IMR-90 (cell line): ENCODE data around the gene KYNU. TPM values are rescaled to one million over a fixed set of nuclear protein-coding genes. Genes with fewer than 3 reads are reported as not detected.

Experiments used
- ATAC-seq: fragments of 200-7000 bp; cut with Tn5 transposase; 2 replicates; pipeline ENCODE4 v1.9.1; 2020; ENCODE audit warnings: low read depth, mild to moderate bottlenecking, moderate library complexity
- BruUV-seq: library from RNA; stranded (reverse); fragments of 400-500 nt; replicated peaks from 2 replicates; lab custom pipeline; 2021; lab: Mats Ljungman, UMichigan
- CTCF ChIA-PET: fragments of 300-600 bp; formaldehyde crosslinking; extraction: SDS; loops from one replicate; lab custom pipeline; 2021; ENCODE audit warnings: antibody characterized with exemption; lab: Yijun Ruan, JAX
- POLR2A ChIA-PET: fragments of 300-600 bp; sonication (Branson Sonifier 250); formaldehyde crosslinking; loops from one replicate; lab custom pipeline; 2022; ENCODE audit warnings: antibody characterized with exemption; ENCODE audit not compliant: unreplicated experiment; lab: Charles Lee
- DNase-seq: peaks from one replicate; pipeline ENCODE4 v3.0.0; 2013
- H2AFZ ChIP-seq: replicated peaks from 2 replicates; pipeline ENCODE3; 2013; ENCODE audit warnings: low read length, mild to moderate bottlenecking; ENCODE audit not compliant: poor library complexity
- H2AK5ac ChIP-seq: 2 replicates; pipeline ENCODE4 v1.6.1; 2013; ENCODE audit warnings: low read depth, low read length, inconsistent platforms
- H2AK9ac ChIP-seq: replicated peaks from 2 replicates; pipeline ENCODE3; 2013; ENCODE audit warnings: mild to moderate bottlenecking, low read depth, low read length, moderate library complexity; ENCODE audit not compliant: poor library complexity
- H2BK120ac ChIP-seq: 2 replicates; pipeline ENCODE4 v1.6.1; 2013; ENCODE audit warnings: low read depth, low read length, inconsistent platforms
- H2BK15ac ChIP-seq: 3 replicates; pipeline ENCODE4 v1.6.1; 2013; ENCODE audit warnings: low read depth, low read length, inconsistent platforms
- H2BK20ac ChIP-seq: 2 replicates; pipeline ENCODE4 v1.6.1; 2013; ENCODE audit warnings: low read depth, mild to moderate bottlenecking, inconsistent platforms, low read length, moderate library complexity
- H2BK5ac ChIP-seq: 2 replicates; pipeline ENCODE4 v1.6.1; 2013; ENCODE audit warnings: mild to moderate bottlenecking, low read depth, low read length, inconsistent platforms; ENCODE audit not compliant: poor library complexity, severe bottlenecking
- H3K14ac ChIP-seq: replicated peaks from 2 replicates; pipeline ENCODE4 v1.6.1; 2013; ENCODE audit warnings: low read depth, low read length, inconsistent platforms
- H3K18ac ChIP-seq: 2 replicates; pipeline ENCODE4 v1.6.1; 2013; ENCODE audit warnings: low read depth, low read length, control low read depth
- H3K23ac ChIP-seq: 2 replicates; pipeline ENCODE4 v1.6.1; 2013; ENCODE audit warnings: low read depth, low read length, inconsistent platforms
- H3K27ac ChIP-seq: 2 replicates; pipeline ENCODE4 v1.5.1; 2013; ENCODE audit warnings: mild to moderate bottlenecking, control low read depth, low read length; ENCODE audit not compliant: insufficient read depth
- H3K27me3 ChIP-seq: 2 replicates; pipeline ENCODE4 v1.6.1; 2013; ENCODE audit warnings: low read length; ENCODE audit not compliant: control insufficient read depth, insufficient read depth
- H3K36me3 ChIP-seq: 2 replicates; pipeline ENCODE4 v1.6.1; 2013; ENCODE audit warnings: low read length, mixed read lengths; ENCODE audit not compliant: control insufficient read depth, insufficient read depth
- H3K4ac ChIP-seq: 2 replicates; pipeline ENCODE4 v1.6.1; 2013; ENCODE audit warnings: low read depth, low read length, inconsistent platforms
- H3K4me1 ChIP-seq: 2 replicates; pipeline ENCODE4 v1.6.1; 2013; ENCODE audit warnings: low read length, mixed read lengths; ENCODE audit not compliant: control insufficient read depth, insufficient read depth
- H3K4me2 ChIP-seq: 2 replicates; pipeline ENCODE4 v1.6.1; 2013; ENCODE audit warnings: low read depth, mild to moderate bottlenecking, control low read depth, low read length, moderate library complexity
- H3K4me3 ChIP-seq: 2 replicates; pipeline ENCODE4 v1.5.1; 2013; ENCODE audit warnings: low read depth, mild to moderate bottlenecking, control low read depth, low read length, moderate library complexity; ENCODE audit not compliant: insufficient read depth
- H3K56ac ChIP-seq: 2 replicates; pipeline ENCODE4 v1.6.1; 2013; ENCODE audit warnings: low read length, inconsistent platforms; ENCODE audit not compliant: insufficient read depth; ENCODE audit errors: extremely low read depth
- H3K79me1 ChIP-seq, 2 experiments: 2 replicates each; pipeline ENCODE4 v1.6.1; 2013; ENCODE audit warnings: low read length in 2 of 2, inconsistent platforms in 1 of 2, low read depth in 1 of 2
- H3K9ac ChIP-seq: 2 replicates; pipeline ENCODE4 v1.6.1; 2013; ENCODE audit warnings: low read depth, low read length, control low read depth
- H3K9me1 ChIP-seq: 2 replicates; pipeline ENCODE4 v1.6.1; 2013; ENCODE audit warnings: low read length, inconsistent platforms; ENCODE audit not compliant: insufficient read depth
- H3K9me3 ChIP-seq: 2 replicates; pipeline ENCODE4 v1.6.1; 2013; ENCODE audit warnings: low read length; ENCODE audit not compliant: control insufficient read depth, insufficient read depth
- H4K20me1 ChIP-seq: 2 replicates; pipeline ENCODE4 v1.6.1; 2013; ENCODE audit warnings: low read length, inconsistent platforms; ENCODE audit not compliant: insufficient read depth
- H4K5ac ChIP-seq: 2 replicates; pipeline ENCODE4 v1.6.1; 2013; ENCODE audit warnings: mild to moderate bottlenecking, low read depth, low read length, control low read depth
- H4K8ac ChIP-seq, 2 experiments: 2 replicates each; pipeline ENCODE4 v1.6.1; 2013; ENCODE audit warnings: low read depth in 2 of 2, low read length in 2 of 2, control low read depth in 1 of 2, inconsistent platforms in 1 of 2
- H4K91ac ChIP-seq: 2 replicates; pipeline ENCODE4 v1.6.1; 2013; ENCODE audit warnings: low read depth, low read length, inconsistent platforms; ENCODE audit not compliant: insufficient read depth
- BHLHE40 ChIP-seq: fragments of 150-350 bp; IDR thresholded peaks from 2 replicates; pipeline ENCODE4 v1.6.1; 2016; ENCODE audit warnings: mild to moderate bottlenecking, low read depth, low read length
- CEBPB ChIP-seq: IDR thresholded peaks from 2 replicates; pipeline ENCODE4 v1.6.1; 2012; ENCODE audit warnings: low read depth, low read length, improper control_type of control experiment
- CHD1 ChIP-seq: IDR thresholded peaks from 2 replicates; pipeline ENCODE4 v1.6.1; 2012; ENCODE audit warnings: low read depth, low read length, improper control_type of control experiment
- FOS ChIP-seq: fragments of 150-350 bp; IDR thresholded peaks from 2 replicates; pipeline ENCODE4 v1.6.1; 2016; ENCODE audit warnings: low read depth, low read length
- MAFK ChIP-seq: IDR thresholded peaks from 2 replicates; pipeline ENCODE4 v1.6.1; 2012; ENCODE audit warnings: low read depth, low read length, improper control_type of control experiment
- MXI1 ChIP-seq: IDR thresholded peaks from 2 replicates; pipeline ENCODE4 v1.6.1; 2012; ENCODE audit warnings: low read depth, mild to moderate bottlenecking, low read length, moderate library complexity, borderline replicate concordance
- POLR2A ChIP-seq: IDR thresholded peaks from 2 replicates; pipeline ENCODE4 v1.6.1; 2012; ENCODE audit warnings: mild to moderate bottlenecking, low read depth, low read length
- RCOR1 ChIP-seq: IDR thresholded peaks from 2 replicates; pipeline ENCODE4 v1.6.1; 2012; ENCODE audit warnings: mild to moderate bottlenecking, low read length, improper control_type of control experiment; ENCODE audit not compliant: insufficient replicate concordance
- RFX5 ChIP-seq: IDR thresholded peaks from 2 replicates; pipeline ENCODE4 v1.8.0; 2012; ENCODE audit warnings: low read depth, mild to moderate bottlenecking, low read length, moderate library complexity
- SMC3 ChIP-seq: fragments of 150-350 bp; IDR thresholded peaks from 2 replicates; pipeline ENCODE4 v1.6.1; 2016; ENCODE audit warnings: low read depth, mild to moderate bottlenecking, antibody characterized with exemption, low read length, moderate library complexity
- WGBS, 2 experiments: methylation state at CpG; one replicate each; pipeline versions ENCODE4 v1.1.5 to v1.1.7; 2013; ENCODE audit warnings: missing lambda C conversion rate in 2 of 2; ENCODE audit not compliant: insufficient read length in 1 of 2; ENCODE audit errors: extremely low coverage in 2 of 2; 5-methylcytosine and 5-hydroxymethylcytosine counted together
- dilution Hi-C: fragments of 300-500 bp; cut with HindIII; formaldehyde crosslinking; loops from one replicate; pipeline ENCODE4 v1.14.3; 2018; ENCODE audit warnings: low sequenced_read_pairs; ENCODE audit not compliant: unreplicated experiment
- in situ Hi-C: fragments of 300-500 bp; cut with MboI; formaldehyde crosslinking; loops from 3 replicates; pipeline ENCODE4 v1.14.3; 2019; ENCODE audit warnings: low sequenced_read_pairs, inconsistent platforms, mixed read lengths
- intact Hi-C: fragments of 100-400 bp; cut with micrococcal nuclease; formaldehyde crosslinking; loops from 2 replicates; pipeline ENCODE4 v1.10.0; 2022
- polyA plus RNA-seq, 3 experiments: library from polyadenylated mRNA; depleted of rRNA; stranded (reverse); fragments of >200 nt; gene quantifications; 2 replicates each; pipeline ENCODE4 v1.2.3, GENCODE V29; 2012; ENCODE audit warnings: low replicate concordance in 1 of 3
- total RNA-seq: library from RNA; depleted of rRNA; stranded (reverse); fragments of >200 nt; gene quantifications from 2 replicates; pipeline ENCODE4 v1.2.3, GENCODE V29; 2012
- TF ChIP-seq, protein P1 (sequence below): fragments of 150-350 bp; IDR thresholded peaks from 2 replicates; pipeline ENCODE4 v1.6.1; 2017; ENCODE audit warnings: mild to moderate bottlenecking, antibody characterized with exemption, low read length, low read depth
- TF ChIP-seq, protein P2 (sequence below): fragments of 150-350 bp; IDR thresholded peaks from 2 replicates; pipeline ENCODE4 v1.6.1; 2016; ENCODE audit warnings: low read depth, mild to moderate bottlenecking, low read length, moderate library complexity, borderline replicate concordance
- TF ChIP-seq, protein P3 (sequence below): conservative IDR thresholded peaks from 2 replicates; pipeline ENCODE4 v1.5.1; 2012; ENCODE audit warnings: mild to moderate bottlenecking, low read depth, low read length, improper control_type of control experiment

The KYNU gene
- total and polyA plus RNA-seq, 2 of the 4 experiments (the other 2 are of a cell fraction) = 0.75 to 2.9 TPM

DNA sequence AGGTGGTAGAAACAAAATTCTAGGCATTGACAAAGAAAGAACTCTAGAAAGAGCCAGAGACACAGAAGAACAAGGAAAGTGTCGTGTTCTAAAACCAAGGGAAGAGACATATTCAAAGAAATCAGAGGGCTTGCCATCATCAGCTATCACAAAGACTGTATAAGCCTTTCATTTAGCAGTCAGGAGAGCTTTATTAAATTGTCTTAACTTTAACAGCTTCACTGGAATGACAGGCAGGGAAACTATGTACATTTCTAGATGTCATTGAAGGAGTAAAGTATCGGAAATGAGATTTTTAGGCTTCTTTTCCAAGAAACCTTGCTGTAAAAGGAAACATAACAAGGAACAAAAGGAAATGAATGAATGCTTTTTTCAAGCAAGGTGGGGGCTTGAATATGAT lies 15.8 kb downstream of the KYNU start:
- Histone ChIP-seq H2BK120ac (no peak overlapping the region), H4K20me1 (no peaks in the 10 kb centered on the region), H3K27me3 (no peaks in the 10 kb centered on the region), H3K9me1 (no peaks in the 10 kb centered on the region; the same call in 1 of the 2 replicates), H3K23ac (no peak overlapping the region), H3K9ac (no peak overlapping the region), H2AK5ac (no peak overlapping the region), H3K9me3 (no peaks in the 10 kb centered on the region), H3K4me1 (peaks cover 2% of the 10 kb centered on the region; the same call in 1 of the 2 replicates), H3K4ac (no peak overlapping the region), H3K4me3 (no peak overlapping the region), H2BK20ac (no peak overlapping the region), H3K4me2 (no peak overlapping the region), H4K91ac (no peak overlapping the region), H4K8ac (no peak overlapping the region), H2AK9ac (no peak overlapping the region), H4K5ac (no peak overlapping the region), H2AFZ (no peak overlapping the region), H2BK15ac (no peak overlapping the region), H3K56ac (no peak overlapping the region), H3K79me1 (no peaks in the 10 kb centered on the region), H3K14ac (no peak overlapping the region), H3K27ac (no peak overlapping the region), H3K36me3 (no peaks in the 10 kb centered on the region), H3K18ac (no peak overlapping the region), H2BK5ac (no peak overlapping the region)
- ChIA-PET CTCF (no interaction called here), POLR2A (no interaction called here)
- TF ChIP-seq, protein P1, sequence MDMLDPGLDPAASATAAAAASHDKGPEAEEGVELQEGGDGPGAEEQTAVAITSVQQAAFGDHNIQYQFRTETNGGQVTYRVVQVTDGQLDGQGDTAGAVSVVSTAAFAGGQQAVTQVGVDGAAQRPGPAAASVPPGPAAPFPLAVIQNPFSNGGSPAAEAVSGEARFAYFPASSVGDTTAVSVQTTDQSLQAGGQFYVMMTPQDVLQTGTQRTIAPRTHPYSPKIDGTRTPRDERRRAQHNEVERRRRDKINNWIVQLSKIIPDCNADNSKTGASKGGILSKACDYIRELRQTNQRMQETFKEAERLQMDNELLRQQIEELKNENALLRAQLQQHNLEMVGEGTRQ = no peak
- TF ChIP-seq RCOR1 (no peak), CHD1 (no peak), MXI1 (no peak), SMC3 (no peak), MAFK (no peak), FOS (no peak), POLR2A (no peak), RFX5 (no peak), CEBPB (no peak), BHLHE40 (no peak)
- TF ChIP-seq, protein P2, sequence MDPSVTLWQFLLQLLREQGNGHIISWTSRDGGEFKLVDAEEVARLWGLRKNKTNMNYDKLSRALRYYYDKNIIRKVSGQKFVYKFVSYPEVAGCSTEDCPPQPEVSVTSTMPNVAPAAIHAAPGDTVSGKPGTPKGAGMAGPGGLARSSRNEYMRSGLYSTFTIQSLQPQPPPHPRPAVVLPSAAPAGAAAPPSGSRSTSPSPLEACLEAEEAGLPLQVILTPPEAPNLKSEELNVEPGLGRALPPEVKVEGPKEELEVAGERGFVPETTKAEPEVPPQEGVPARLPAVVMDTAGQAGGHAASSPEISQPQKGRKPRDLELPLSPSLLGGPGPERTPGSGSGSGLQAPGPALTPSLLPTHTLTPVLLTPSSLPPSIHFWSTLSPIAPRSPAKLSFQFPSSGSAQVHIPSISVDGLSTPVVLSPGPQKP = no peak
- TF ChIP-seq, protein P3, sequence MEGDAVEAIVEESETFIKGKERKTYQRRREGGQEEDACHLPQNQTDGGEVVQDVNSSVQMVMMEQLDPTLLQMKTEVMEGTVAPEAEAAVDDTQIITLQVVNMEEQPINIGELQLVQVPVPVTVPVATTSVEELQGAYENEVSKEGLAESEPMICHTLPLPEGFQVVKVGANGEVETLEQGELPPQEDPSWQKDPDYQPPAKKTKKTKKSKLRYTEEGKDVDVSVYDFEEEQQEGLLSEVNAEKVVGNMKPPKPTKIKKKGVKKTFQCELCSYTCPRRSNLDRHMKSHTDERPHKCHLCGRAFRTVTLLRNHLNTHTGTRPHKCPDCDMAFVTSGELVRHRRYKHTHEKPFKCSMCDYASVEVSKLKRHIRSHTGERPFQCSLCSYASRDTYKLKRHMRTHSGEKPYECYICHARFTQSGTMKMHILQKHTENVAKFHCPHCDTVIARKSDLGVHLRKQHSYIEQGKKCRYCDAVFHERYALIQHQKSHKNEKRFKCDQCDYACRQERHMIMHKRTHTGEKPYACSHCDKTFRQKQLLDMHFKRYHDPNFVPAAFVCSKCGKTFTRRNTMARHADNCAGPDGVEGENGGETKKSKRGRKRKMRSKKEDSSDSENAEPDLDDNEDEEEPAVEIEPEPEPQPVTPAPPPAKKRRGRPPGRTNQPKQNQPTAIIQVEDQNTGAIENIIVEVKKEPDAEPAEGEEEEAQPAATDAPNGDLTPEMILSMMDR = no peak
- no TSS peak for BruUV-seq
- no CpG with 5 or more reads among the region's 2 CpGs for WGBS, 2 experiments
- no peak for DNase-seq
- dilution Hi-C loops = no loop called here
- no peak for ATAC-seq
- in situ Hi-C loops = no loop called here
- intact Hi-C loops = no loop called here
